Activated T-helper 2 cell treated with anti-CD3 and anti-CD28 coated beads, Interferon-gamma antibody, Interleukin-2, Interleukin-4, amounts not matched to agents 10 μg/mL and 5 μg/mL and 100 μg/mL, durations not matched to agents 14 hours and 24 hours and 36 hours (primary cell): ENCODE results near the gene THAP2. TPM values are rescaled to one million over a fixed set of nuclear protein-coding genes. Genes with fewer than 3 reads are reported as not detected.
A peak's percentile ranks its signal among the peaks of the same experiment; 100 is the strongest.
"Not testable (repeated sequence)": the region's sequence is repeated elsewhere in the genome, so short reads cannot be mapped to it uniquely, and the experiment has no call there.

ENCODE experiments used
- DNase-seq: peaks from one replicate; pipeline ENCODE4 v3.0.0; 2021; ENCODE audit warnings: low spot score
- H3K27ac Mint-ChIP-seq: one replicate; pipeline ENCODE4 v1.8.0; 2021; ENCODE audit warnings: mixed read lengths
- H3K27me3 Mint-ChIP-seq: one replicate; pipeline ENCODE4 v1.8.0; 2021; ENCODE audit warnings: low read depth, mixed read lengths
- H3K36me3 Mint-ChIP-seq: one replicate; pipeline ENCODE4 v1.8.0; 2021; ENCODE audit warnings: low read depth, mixed read lengths
- H3K4me1 Mint-ChIP-seq: one replicate; pipeline ENCODE4 v1.8.0; 2021; ENCODE audit warnings: low read depth, mixed read lengths
- H3K4me3 Mint-ChIP-seq: one replicate; pipeline ENCODE4 v1.8.0; 2021; ENCODE audit warnings: low read depth, mild to moderate bottlenecking, moderate library complexity, mixed read lengths
- H3K9me3 Mint-ChIP-seq: one replicate; pipeline ENCODE4 v1.8.0; 2021; ENCODE audit warnings: mixed read lengths
- intact Hi-C: fragments of 100-400 bp; cut with micrococcal nuclease; formaldehyde crosslinking; loops from one replicate; pipeline ENCODE4 v1.15.1; 2023
- total RNA-seq: library from RNA; stranded (reverse); gene quantifications from 2 replicates; pipeline ENCODE4 v1.2.3, GENCODE V29; 2022

THAP2 gene
- total RNA-seq, 1 donor from 2014 or later: 12.1 TPM

DNA sequence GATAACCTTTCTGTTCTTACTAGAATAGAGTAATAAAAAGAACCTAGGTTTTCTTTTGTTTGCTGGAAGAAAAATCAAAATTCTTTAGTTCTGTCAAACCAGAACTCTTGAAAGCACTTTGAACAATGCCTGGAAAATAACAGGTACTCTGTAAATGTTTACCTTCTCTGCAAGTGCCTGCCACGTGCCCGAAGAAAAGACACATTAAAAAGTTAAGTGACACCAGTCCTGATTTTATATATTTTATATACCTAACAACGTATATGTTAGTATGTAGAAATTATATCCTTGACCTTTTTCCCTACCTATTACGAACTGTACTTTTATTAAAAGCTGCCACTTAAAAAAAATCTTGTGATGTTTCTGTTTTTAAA, 976 bp downstream of the THAP2 start:
- Mint-ChIP-seq H3K36me3 (peaks cover 38% of the 10 kb centered on the region), H3K4me1 (peaks cover 24% of the 10 kb centered on the region), H3K4me3 (peak overlapping the region; percentile 100), H3K27ac (peak overlapping the region; percentile 100), H3K27me3 (no peaks in the 10 kb centered on the region), H3K9me3 (no peaks in the 10 kb centered on the region)
- no peak for DNase-seq
- intact Hi-C loops: no loop called here

DNA sequence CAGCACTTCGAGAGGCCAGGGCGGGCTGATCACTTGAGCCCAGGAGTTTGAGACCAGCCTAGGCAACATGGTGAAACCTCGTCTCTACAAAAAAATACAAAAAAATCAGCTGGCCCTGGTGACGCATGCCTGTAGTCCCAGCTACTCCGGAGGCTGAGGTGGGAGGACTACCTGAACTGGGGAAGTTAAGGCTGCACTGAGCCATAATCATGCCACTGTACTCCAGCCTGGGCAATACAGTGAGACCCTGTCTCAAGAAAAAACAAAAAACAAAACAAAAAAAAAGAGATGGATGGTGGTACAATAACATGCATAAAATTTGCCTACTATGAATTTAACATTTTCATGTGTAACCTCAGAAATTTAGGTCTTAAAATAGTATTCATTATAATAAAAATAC, 2.2 kb downstream of the THAP2 start:
- Mint-ChIP-seq H3K4me3 (peak overlapping the region; percentile 100), H3K36me3 (peaks cover 34% of the 10 kb centered on the region), H3K27ac (no peak overlapping the region), H3K9me3 (no peaks in the 10 kb centered on the region), H3K4me1 (peaks cover 28% of the 10 kb centered on the region), H3K27me3 (no peaks in the 10 kb centered on the region)
- intact Hi-C loops: no loop called here
- no peak for DNase-seq

DNA sequence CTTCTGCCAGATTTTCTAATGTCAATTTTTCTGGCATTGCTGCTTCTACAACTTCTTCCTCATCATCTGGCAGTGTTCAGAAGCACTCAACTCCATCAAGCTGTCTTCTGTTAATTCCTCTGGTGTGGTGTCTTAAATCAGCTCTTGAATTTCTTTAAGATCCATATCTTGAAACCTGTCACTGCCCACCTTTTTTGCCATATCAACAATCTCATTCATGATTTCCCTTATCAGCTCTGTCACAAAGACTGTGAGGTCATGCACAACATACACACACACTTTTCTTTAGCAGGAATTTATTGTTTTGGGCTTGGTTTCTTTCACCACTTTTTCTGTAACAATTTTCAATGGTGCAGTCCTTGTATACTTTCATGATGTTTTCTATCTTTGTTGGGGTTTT, 7.2 kb downstream of the THAP2 start:
- Mint-ChIP-seq H3K27me3 (no peaks in the 10 kb centered on the region), H3K4me1 (peaks cover 25% of the 10 kb centered on the region), H3K27ac (no peak overlapping the region), H3K4me3 (no peak overlapping the region), H3K9me3 (no peaks in the 10 kb centered on the region), H3K36me3 (peaks cover 13% of the 10 kb centered on the region)
- DNase-seq: no peak
- intact Hi-C loops: no loop called here

DNA sequence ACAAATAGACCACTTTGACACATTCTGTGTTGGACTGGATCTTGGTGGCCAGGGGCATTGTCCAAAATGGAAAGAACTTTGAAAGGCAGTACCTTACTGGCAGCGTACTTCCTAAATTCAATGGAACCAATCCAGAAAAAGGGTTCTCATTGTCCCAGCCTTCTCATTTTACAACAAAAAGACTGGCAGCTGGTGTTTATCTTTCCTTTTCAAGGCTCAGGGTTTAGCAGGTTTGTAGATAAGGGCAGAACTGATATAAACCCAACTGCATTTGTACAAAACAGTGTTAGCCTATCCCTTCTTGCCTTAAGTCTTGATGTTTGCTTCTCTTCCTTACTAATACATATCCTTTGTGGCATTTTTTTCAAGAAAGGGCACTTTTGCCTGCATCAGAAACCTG, 7.7 kb downstream of the THAP2 start:
- intact Hi-C loops: no loop called here
- no peak for DNase-seq
- Mint-ChIP-seq H3K27me3 (no peaks in the 10 kb centered on the region), H3K36me3 (peaks cover 13% of the 10 kb centered on the region), H3K9me3 (no peaks in the 10 kb centered on the region), H3K4me3 (no peak overlapping the region), H3K4me1 (peaks cover 25% of the 10 kb centered on the region), H3K27ac (no peak overlapping the region)

DNA sequence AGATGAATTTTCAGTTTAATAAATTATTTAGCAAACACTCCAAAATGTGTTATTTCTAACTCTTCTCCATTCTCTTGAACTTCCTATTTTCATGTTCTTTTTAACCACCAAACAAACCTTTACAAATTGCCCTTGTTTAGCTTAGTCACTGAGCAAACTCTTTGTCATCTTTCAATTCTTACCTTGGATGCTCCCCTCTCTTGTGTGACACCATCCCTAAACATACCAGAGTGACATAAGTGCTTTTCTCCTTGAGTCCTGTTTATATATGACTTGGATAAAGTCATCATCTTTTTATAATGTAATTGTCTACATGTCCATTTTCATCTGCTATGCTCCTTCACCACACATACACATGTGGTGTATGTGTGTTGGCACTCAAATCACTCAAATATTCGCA, 18.4 kb downstream of the THAP2 start:
- no peaks in the 10 kb centered on the region for H3K36me3 Mint-ChIP-seq
- no peaks in the 10 kb centered on the region for H3K9me3 Mint-ChIP-seq
- DNase-seq: no peak
- intact Hi-C loops: loop anchor here (10.0 kb wide), 1 partner anchor 1318 kb away; the partner anchor contains the start of gene KCNMB4
- no peaks in the 10 kb centered on the region for H3K27me3 Mint-ChIP-seq
- no peak overlapping the region for H3K4me3 Mint-ChIP-seq
- no peak overlapping the region for H3K27ac Mint-ChIP-seq
- peaks cover 8% of the 10 kb centered on the region for H3K4me1 Mint-ChIP-seq

DNA sequence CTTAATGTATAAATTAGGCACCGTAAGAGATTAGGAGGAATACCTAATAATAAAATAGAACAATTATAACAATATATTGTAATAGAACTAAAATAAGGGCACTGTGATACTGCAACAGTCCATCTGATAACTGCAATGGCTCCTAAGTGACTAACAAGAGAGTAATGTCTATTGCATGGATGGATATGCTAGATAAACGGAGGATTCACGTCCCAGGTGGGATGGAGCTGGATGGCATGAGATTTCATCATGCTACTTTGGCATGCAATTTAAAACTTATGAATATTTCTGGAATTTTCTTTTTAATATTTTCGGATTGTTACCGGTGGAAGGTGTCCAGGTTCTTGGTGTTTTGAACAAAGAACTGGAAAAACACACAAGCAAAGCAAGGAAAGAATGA, 19.5 kb downstream of the THAP2 start:
- Mint-ChIP-seq H3K27ac (no peak overlapping the region), H3K36me3 (no peaks in the 10 kb centered on the region), H3K27me3 (no peaks in the 10 kb centered on the region), H3K9me3 (no peaks in the 10 kb centered on the region), H3K4me3 (no peak overlapping the region), H3K4me1 (peaks cover 18% of the 10 kb centered on the region)
- intact Hi-C loops: loop anchor here (2.0 to 10.0 kb wide), 2 partner anchors 45 to 1319 kb away; partner anchors contain the start of gene KCNMB4
- DNase-seq: no peak

DNA sequence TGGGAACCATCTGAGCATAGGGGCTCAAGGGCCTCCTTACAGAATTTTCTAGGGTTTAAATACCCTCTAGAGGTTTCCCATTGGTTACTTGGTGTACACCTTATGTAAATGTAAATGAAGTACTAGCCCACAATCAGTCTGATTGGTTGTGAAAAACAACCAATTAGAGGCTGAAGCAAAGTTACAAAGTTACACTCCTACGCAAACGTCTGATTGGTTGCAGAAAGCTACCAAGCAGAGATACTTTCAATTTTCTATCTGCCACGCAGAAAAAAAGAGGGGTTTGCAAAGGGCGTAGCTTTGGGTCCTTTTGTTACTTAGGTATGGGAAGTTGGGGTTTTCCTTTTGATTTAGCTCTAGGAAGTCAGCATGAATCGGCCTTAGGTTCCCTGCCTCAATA, 20.0 kb downstream of the THAP2 start:
- intact Hi-C loops: loop anchor here (2.0 to 10.0 kb wide), 2 partner anchors 45 to 1319 kb away; partner anchors contain the start of gene KCNMB4
- peaks cover 19% of the 10 kb centered on the region for H3K4me1 Mint-ChIP-seq
- no peaks in the 10 kb centered on the region for H3K36me3 Mint-ChIP-seq
- no peaks in the 10 kb centered on the region for H3K27me3 Mint-ChIP-seq
- no peak overlapping the region for H3K4me3 Mint-ChIP-seq
- no peaks in the 10 kb centered on the region for H3K9me3 Mint-ChIP-seq
- H3K27ac Mint-ChIP-seq: no peak overlapping the region
- no peak for DNase-seq

DNA sequence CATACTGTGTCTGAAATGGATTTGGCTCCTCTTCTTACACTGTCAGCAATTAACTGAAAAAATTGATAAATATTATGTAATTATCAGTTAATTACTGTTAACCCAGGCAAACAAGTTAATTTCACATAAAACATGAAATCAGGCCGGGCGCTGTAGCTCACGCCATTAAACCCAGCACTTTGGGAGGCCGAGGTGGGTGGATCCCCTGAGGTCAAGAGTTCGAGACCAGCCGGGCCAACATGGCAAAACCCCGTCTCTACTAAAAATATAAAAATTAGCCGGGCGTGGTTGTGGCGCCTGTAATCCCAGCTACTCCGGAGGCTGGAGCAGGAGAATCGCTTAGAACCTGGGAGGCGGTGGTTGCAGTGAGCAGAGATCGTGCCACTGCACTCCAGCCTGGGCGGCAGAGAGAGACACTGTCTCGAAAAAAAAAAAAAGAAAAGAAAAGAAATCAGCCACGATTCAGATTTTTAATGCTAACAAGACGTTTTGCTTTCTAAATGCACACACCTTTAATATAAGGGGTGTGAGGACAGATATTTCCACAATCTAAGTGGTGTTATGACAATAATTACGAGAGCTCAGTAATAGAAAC, 21.3 kb downstream of the THAP2 start:
- H3K4me1 Mint-ChIP-seq: peaks cover 21% of the 10 kb centered on the region
- H3K9me3 Mint-ChIP-seq: no peaks in the 10 kb centered on the region
- H3K36me3 Mint-ChIP-seq: no peaks in the 10 kb centered on the region
- H3K4me3 Mint-ChIP-seq: peak overlapping the region; percentile 90
- peak overlapping the region; percentile 95 for H3K27ac Mint-ChIP-seq
- no peaks in the 10 kb centered on the region for H3K27me3 Mint-ChIP-seq
- no peak for DNase-seq
- intact Hi-C loops: loop anchor here (2.0 to 10.0 kb wide), 2 partner anchors 47 to 1321 kb away; partner anchors contain the start of gene KCNMB4

DNA sequence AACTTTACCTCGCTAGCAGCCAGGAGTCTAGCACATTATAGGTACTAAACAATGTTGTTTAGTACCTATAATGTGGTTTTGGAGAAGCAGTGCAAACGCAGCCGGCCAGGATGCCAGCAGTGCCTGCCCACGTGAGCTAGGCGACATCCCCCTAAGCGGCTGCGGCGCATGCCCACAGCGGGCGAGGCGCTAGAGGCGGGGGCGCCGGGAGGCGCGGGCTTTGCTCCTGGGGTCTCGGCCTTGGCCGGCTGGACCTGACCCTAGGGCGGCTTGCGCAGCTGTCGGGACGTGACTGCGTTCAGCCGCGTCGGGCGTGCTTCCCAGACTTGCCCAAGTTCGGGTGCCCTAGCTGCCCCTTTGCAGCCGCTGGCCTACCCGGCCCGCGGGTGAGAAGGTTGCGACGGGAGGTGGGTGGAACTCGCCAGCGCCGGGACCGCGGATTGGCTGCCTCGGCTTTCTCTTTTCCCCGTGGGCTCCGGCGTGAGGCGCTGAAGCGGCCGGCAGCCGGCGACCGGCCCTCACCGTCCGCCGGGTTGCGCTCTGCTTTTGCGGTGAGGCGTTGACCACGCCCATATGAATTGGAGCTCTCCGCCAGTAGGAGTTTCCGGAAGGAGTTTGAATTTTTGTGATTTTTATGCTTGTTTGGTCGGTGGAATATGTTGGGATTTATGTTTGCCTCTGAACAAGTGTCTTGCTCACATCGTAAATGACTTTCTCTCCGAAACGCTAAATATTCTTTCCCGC, 22.0 kb downstream of the THAP2 start, which contains the start of gene TMEM19:
TMEM19 (plus strand) TSS at position 169 of the 744 bp plus-strand sequence. CDS start 599 bp downstream, outside the sequence.
- peak within 1 kb of the TSS; percentile 95 for H3K27ac Mint-ChIP-seq

DNA sequence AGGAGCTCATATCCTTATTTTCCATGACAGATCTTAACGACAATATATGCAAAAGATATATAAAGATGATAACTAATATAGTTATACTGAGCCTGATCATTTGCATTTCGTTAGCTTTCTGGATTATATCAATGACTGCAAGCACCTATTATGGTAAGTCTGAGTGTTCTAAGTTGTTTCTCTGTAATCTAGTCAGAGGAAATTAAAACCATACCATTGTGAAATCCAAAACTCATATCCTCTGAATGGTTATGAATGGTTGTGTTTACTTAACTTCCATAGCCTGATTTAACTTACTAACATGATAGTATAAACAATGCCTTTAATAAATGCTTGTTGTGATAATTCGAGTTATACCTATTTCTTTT, 22.5 kb downstream of the THAP2 start:
- H3K36me3 Mint-ChIP-seq: no peaks in the 10 kb centered on the region
- peak overlapping the region; percentile 95 for H3K27ac Mint-ChIP-seq
- peak overlapping the region; percentile 90 for H3K4me3 Mint-ChIP-seq
- H3K9me3 Mint-ChIP-seq: no peaks in the 10 kb centered on the region
- DNase-seq: no peak
- peaks cover 21% of the 10 kb centered on the region for H3K4me1 Mint-ChIP-seq
- H3K27me3 Mint-ChIP-seq: no peaks in the 10 kb centered on the region
- intact Hi-C loops: loop anchor here (1.0 to 10.0 kb wide), 4 partner anchors 22 to 1322 kb away; partner anchors contain the start of genes KCNMB4, RAB21, TBC1D15 and THAP2

More for the DNA sequence above, 22.0 kb downstream of the THAP2 start, which contains the start of gene TMEM19:
- Mint-ChIP-seq H3K36me3 (no peaks in the 10 kb centered on the region), H3K4me3 (peak within 1 kb of the TSS; percentile 90), H3K27me3 (no peaks in the 10 kb centered on the region), H3K4me1 (peaks cover 21% of the 10 kb centered on the region), H3K9me3 (no peaks in the 10 kb centered on the region)
- peak; percentile 79 for DNase-seq
- intact Hi-C loops: loop anchor here (1.0 to 10.0 kb wide), 5 partner anchors 22 to 1321 kb away; partner anchors contain the start of genes KCNMB4, RAB21, TBC1D15 and THAP2

DNA sequence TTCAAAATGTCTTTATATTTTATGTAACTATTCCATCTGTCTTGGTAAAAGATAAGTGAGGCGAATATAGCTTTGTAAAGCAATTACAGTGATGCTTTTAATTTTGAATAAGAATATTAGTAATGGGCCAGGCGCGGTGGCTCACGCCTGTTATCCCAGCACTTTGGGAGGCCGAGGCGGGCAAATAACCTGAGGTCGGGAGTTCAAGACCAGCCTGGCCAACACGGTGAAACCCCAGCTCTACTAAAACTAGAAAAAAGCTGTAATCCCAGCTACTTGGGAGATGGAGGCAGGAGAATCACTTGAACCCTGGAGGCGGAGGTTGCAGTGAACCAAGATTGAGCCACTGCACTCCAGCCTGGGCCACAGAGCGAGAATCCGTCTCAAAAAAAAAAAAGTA, 23.1 kb downstream of the THAP2 start:
- H3K27ac Mint-ChIP-seq, H3K36me3 Mint-ChIP-seq, DNase-seq, H3K9me3 Mint-ChIP-seq, H3K27me3 Mint-ChIP-seq: not testable (repeated sequence)
- intact Hi-C loops: loop anchor here (10.0 kb wide), 1 partner anchor 1322 kb away; the partner anchor contains the start of gene KCNMB4
- H3K4me1 Mint-ChIP-seq: peaks cover 21% of the 10 kb centered on the region
- peak overlapping the region; percentile 90 for H3K4me3 Mint-ChIP-seq

DNA sequence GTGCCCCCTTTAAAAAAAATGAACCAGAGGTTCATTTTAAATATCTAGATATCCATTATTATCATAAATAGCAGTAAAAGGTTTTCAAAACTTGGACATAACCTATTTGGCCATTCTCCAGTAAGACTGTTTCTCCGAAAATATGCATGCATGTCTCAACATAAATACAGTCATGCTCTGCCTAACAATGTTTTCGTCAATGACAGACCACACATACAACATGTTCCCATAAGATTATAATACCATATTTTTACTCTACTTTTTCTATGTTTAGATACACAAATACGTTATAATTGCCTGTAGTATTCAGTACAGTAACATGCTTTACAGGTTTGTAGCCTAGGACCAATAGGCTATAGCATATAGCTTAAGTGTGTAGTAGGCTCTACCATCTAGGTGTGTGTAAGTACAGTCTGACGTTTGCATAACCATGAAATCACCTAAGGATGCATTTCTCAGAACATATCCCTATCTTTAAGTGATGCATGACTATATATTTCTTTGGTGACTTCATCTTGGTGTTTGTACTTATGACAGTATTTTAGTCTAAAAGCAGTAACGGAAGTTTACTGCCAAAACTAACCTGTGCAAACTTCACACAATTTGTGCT, 25.0 kb downstream of the THAP2 start:
- H3K27ac Mint-ChIP-seq: no peak overlapping the region
- H3K36me3 Mint-ChIP-seq: peaks cover 2% of the 10 kb centered on the region
- H3K4me3 Mint-ChIP-seq: no peak overlapping the region
- H3K27me3 Mint-ChIP-seq: no peaks in the 10 kb centered on the region
- H3K4me1 Mint-ChIP-seq: peaks cover 17% of the 10 kb centered on the region
- H3K9me3 Mint-ChIP-seq: no peaks in the 10 kb centered on the region
- no peak for DNase-seq
- intact Hi-C loops: loop anchor here (10.0 kb wide), 1 partner anchor 1324 kb away; the partner anchor contains the start of gene KCNMB4
